Stimulated activated CD4-positive, alpha-beta T cell treated with anti-CD3 and anti-CD28 coated beads, TNF-alpha, amount 100 ng/mL, for 24 hours (primary cell): ENCODE measurements around the gene TBC1D22A.

Experiments used
- DNase-seq, 3 experiments: peaks; one replicate each; pipeline ENCODE4 v3.0.0-alpha.2; 2020; ENCODE audit warnings: low read depth in 3 of 3

The TBC1D22A gene

GRCh38 chr22:46881373-46882118 is 119.1 kb downstream of the TBC1D22A start:
- no peak for DNase-seq

- DNase-seq, result no peak
Observed at GRCh38 chr22:46883092-46883910, 120.9 kb downstream of the TBC1D22A start.

- no peak for DNase-seq
Observed at GRCh38 chr22:46884365-46884764, 121.9 kb downstream of the TBC1D22A start.

- no peak for DNase-seq
Observed at GRCh38 chr22:46887978-46888377, 125.5 kb downstream of the TBC1D22A start.

GRCh38 chr22:46890819-46891218 is 128.4 kb downstream of the TBC1D22A start:
- no peak for DNase-seq

GRCh38 chr22:46891382-46891951 is 129.0 kb downstream of the TBC1D22A start:
- DNase-seq, result no peak

GRCh38 chr22:46892866-46893265 is 130.4 kb downstream of the TBC1D22A start:
- no peak for DNase-seq

GRCh38 chr22:46893281-46894020 is 131.0 kb downstream of the TBC1D22A start:
- DNase-seq, result no peak

- DNase-seq, result no peak
Observed at GRCh38 chr22:46894081-46894671, 131.7 kb downstream of the TBC1D22A start.

- no peak for DNase-seq
Observed at GRCh38 chr22:46894851-46895640, 132.6 kb downstream of the TBC1D22A start.

- DNase-seq, result no peak
Observed at GRCh38 chr22:46895753-46896152, 133.3 kb downstream of the TBC1D22A start.

GRCh38 chr22:46896166-46896565 is 133.7 kb downstream of the TBC1D22A start:
- DNase-seq, result no peak

GRCh38 chr22:46896568-46897245 is 134.3 kb downstream of the TBC1D22A start:
- DNase-seq, result no peak

- no peak for DNase-seq
Observed at GRCh38 chr22:46897246-46897623, 134.8 kb downstream of the TBC1D22A start.

- DNase-seq, result no peak
Observed at GRCh38 chr22:46900549-46900948, 138.1 kb downstream of the TBC1D22A start.

GRCh38 chr22:46902436-46902835 is 140.0 kb downstream of the TBC1D22A start:
- DNase-seq, result no peak

- no peak for DNase-seq
Observed at GRCh38 chr22:46902998-46903916, 140.8 kb downstream of the TBC1D22A start.

- no peak for DNase-seq
Observed at GRCh38 chr22:46905415-46905814, 143.0 kb downstream of the TBC1D22A start.

GRCh38 chr22:46905834-46906233 is 143.4 kb downstream of the TBC1D22A start:
- no peak for DNase-seq
